Measurements from ENCODE around the gene BPTF. TPM values are rescaled to one million over a fixed set of nuclear protein-coding genes. Genes with fewer than 3 reads are reported as not detected.
A peak's percentile ranks its signal among the peaks of the same experiment; 100 is the strongest.
"Not testable (repeated sequence)": the region's sequence is repeated elsewhere in the genome, so short reads cannot be mapped to it uniquely, and the experiment has no call there.

BPTF gene
- total and polyA plus RNA-seq, 2 of the 8 experiments (the other 6 are each of a cell fraction or from before 2014, with no cell fraction given) = 107 to 228 TPM

DNA sequence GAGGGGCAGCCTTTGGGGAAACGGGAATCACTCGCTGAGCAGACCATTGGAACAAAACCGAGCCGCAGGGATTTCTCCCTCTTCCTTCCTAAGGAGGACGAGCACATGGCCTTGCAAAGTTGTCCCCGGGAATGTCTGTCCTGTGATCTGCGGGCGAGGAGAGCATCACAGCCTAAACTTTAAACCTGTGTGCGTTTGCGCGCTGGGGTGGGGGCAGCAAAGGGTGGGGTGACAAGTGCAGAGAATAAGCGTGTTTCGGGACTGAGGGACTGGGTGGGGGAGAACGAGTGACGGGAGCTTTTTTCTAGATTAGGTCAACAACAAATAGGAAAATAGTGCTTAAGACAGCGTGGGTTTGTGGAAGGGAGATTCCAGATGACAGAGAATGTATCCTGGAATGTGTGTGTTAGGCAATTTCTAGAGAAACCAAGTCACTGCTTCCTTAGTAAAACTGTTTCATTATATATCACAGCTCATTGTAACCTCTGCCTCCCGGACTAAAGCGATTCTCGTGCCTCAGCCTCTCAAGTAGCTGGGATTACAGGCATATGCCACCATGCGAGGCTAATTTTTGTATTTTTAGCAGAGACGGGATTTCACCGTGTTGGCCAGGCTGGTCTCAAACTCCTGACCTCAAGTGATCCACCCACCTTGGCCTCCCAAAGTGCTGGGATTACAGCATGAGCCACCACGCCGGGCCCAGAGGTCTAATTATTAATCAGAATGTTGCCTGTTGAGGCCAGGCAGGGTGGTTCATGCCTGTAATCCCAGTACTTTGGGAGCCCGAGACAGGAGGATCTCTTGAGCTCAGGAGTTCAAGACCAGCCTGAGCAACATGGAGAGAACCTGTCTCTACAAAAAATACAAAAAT lies 171.2 kb downstream of the BPTF start, which contains the start of gene C17orf58:
TSS of gene C17orf58 (minus strand) at position 169 of the 871 bp plus-strand sequence. CDS start 271 bp downstream, outside the sequence.
- WGBS, 2 experiments (ENCODE audit: extremely low coverage in 1 of 2, insufficient coverage in 1 of 2, insufficient read length in 1 of 2, insufficient replicate concordance in 2 of 2, low coverage in 1 of 2, low lambda C conversion rate in 2 of 2, missing lambda C conversion rate in 1 of 2) = 44% methylated on average over 19 of the region's 25 CpGs; no CpG with 5 or more reads in 1 of the 2 experiments
- H3K27ac ChIP-seq (ENCODE audit: low read depth, low read length) = not testable (repeated sequence)

More for the DNA sequence above, 171.2 kb downstream of the BPTF start, which contains the start of gene C17orf58:
- H2AK5ac ChIP-seq (ENCODE audit: low read depth, low read length); H4K91ac ChIP-seq (replicated peaks; ENCODE audit: insufficient read length, low read length); H4K5ac ChIP-seq (ENCODE audit: insufficient read length, low read depth, low read length); H3K23me2 ChIP-seq (ENCODE audit: low read depth, low read length); H2BK5ac ChIP-seq (ENCODE audit: low read depth, low read length); H3K79me2 ChIP-seq (ENCODE audit: control insufficient read depth in 1 of 2, insufficient read depth in 2 of 2, low read length in 2 of 2); H2BK15ac ChIP-seq (ENCODE audit: low read length); H4K20me1 ChIP-seq (replicated peaks in 1 of 2; ENCODE audit: control insufficient read depth in 1 of 2, insufficient read depth in 2 of 2, low read length in 2 of 2); H3K4ac ChIP-seq (replicated peaks; ENCODE audit: insufficient read length, low read depth, low read length); H3K23ac ChIP-seq (ENCODE audit: insufficient read length); H3K9me3 ChIP-seq (ENCODE audit: insufficient read depth in 2 of 2, low read depth in 1 of 2, low read length in 1 of 2); H2BK12ac ChIP-seq (ENCODE audit: low read depth, low read length); H3K14ac ChIP-seq (ENCODE audit: insufficient read length); H2BK120ac ChIP-seq (replicated peaks; ENCODE audit: low read depth, low read length); H3K36me3 ChIP-seq (ENCODE audit: control insufficient read depth in 2 of 4, insufficient read depth in 4 of 4, low read length in 3 of 4); H4K8ac ChIP-seq (ENCODE audit: extremely low read depth, insufficient read depth, low read length); FAIRE-seq; H3K18ac ChIP-seq (ENCODE audit: extremely low read depth, low read length); H3K79me1 ChIP-seq (ENCODE audit: low read depth, low read length); H3K56ac ChIP-seq (replicated peaks; ENCODE audit: insufficient read length, low read depth, low read length): not testable (repeated sequence)
- peak within 1 kb of the TSS; percentile 76 to 79 for H3K4me2 ChIP-seq (ENCODE audit: insufficient read depth in 1 of 2, low read depth in 2 of 2, low read length in 2 of 2)
- TF ChIP-seq, protein P1, sequence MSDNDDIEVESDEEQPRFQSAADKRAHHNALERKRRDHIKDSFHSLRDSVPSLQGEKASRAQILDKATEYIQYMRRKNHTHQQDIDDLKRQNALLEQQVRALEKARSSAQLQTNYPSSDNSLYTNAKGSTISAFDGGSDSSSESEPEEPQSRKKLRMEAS (IDR thresholded peaks at IDR 0.05) = peak; percentile 67
- TF ChIP-seq, protein P2, sequence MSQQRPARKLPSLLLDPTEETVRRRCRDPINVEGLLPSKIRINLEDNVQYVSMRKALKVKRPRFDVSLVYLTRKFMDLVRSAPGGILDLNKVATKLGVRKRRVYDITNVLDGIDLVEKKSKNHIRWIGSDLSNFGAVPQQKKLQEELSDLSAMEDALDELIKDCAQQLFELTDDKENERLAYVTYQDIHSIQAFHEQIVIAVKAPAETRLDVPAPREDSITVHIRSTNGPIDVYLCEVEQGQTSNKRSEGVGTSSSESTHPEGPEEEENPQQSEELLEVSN (IDR thresholded peaks at IDR 0.05) = peak; percentile 57
- H3K27me3 ChIP-seq (replicated peaks in 1 of 4; ENCODE audit: control insufficient read depth in 3 of 4, extremely low read depth in 1 of 4, insufficient read depth in 3 of 4, low read length in 3 of 4) = peaks cover 0 to 21% (median 10%) of the 10 kb centered on the region in 4 experiments; a peak in 6 of 7 replicates
- CTCF ChIA-PET (ENCODE audit: partially characterized antibody) = interaction anchor here (0.7 to 2.8 kb wide), 11 partner anchors 11 to 162 kb away, joined by 3 to 13 read pairs (median 4); no protein-coding TSS in a partner anchor
- H3K4me3 ChIP-seq (ENCODE audit: extremely low read depth in 1 of 4, insufficient read depth in 2 of 4, low read depth in 3 of 4, low read length in 4 of 4) = peak within 1 kb of the TSS; percentile 44 to 97 (median 60)
- peak within 1 kb of the TSS in 2 of 4 experiments; percentile 25 to 55; a peak in 4 of 7 replicates for H3K9ac ChIP-seq (replicated peaks in 1 of 4; ENCODE audit: extremely low read depth in 1 of 4, low read depth in 3 of 4, low read length in 3 of 4)
- POLR2A ChIA-PET (ENCODE audit: partially characterized antibody) = interaction anchor here (0.8 to 1.9 kb wide), 8 partner anchors 9 to 174 kb away, joined by 3 to 8 read pairs (median 4); partner anchors contain the start of gene KPNA2
- peak within 1 kb of the TSS; percentile 67; the same call in 1 of the 2 replicates for H2AFZ ChIP-seq (ENCODE audit: low read length)
- peak in 1 of 2 experiments; percentile 59 for DNase-seq (ENCODE audit: low read depth in 1 of 2, low spot score in 2 of 2)
- peaks cover 0 to 13% (median 7%) of the 10 kb centered on the region in 4 experiments; a peak in 4 of 7 replicates for H3K4me1 ChIP-seq (replicated peaks in 1 of 4; ENCODE audit: control insufficient read depth in 3 of 4, insufficient read depth in 4 of 4, low read length in 3 of 4)
- peak within 1 kb of the TSS; percentile 32; the same call in 1 of the 2 replicates for H2BK20ac ChIP-seq (ENCODE audit: low read length)
